HepG2 (cell line): Measurements from ENCODE around the gene SLC11A1. TPM values are rescaled to one million over a fixed set of nuclear protein-coding genes. Genes with fewer than 3 reads are reported as not detected.

Experiments
- ATAC-seq: fragments of 200-7000 bp; cut with Tn5 transposase; 3 replicates; pipeline ENCODE4 v1.9.1; 2020; ENCODE audit warnings: mild to moderate bottlenecking, moderate library complexity
- BruUV-seq: library from RNA; stranded (reverse); fragments of 400-500 nt; replicated peaks from 2 replicates; lab custom pipeline; 2021; lab: Mats Ljungman, UMichigan
- CTCF ChIA-PET: fragments of 300-600 bp; formaldehyde crosslinking; extraction: SDS; loops from one replicate; lab custom pipeline; 2021; ENCODE audit warnings: low total read pairs, inconsistent platforms, low intra/inter-chr PET ratio; lab: Yijun Ruan, JAX
- POLR2A ChIA-PET: fragments of 350-600 bp; sonication (Branson Sonifier 250); formaldehyde crosslinking; loops from one replicate; lab custom pipeline; 2020; ENCODE audit warnings: antibody characterized with exemption, inconsistent platforms; lab: Yijun Ruan, JAX
- DNase-seq: peaks from one replicate; pipeline ENCODE4 v3.0.0-alpha.2; 2015; ENCODE audit warnings: low spot score
- FAIRE-seq: peaks from 3 replicates; lab custom pipeline; 2011; peaks lifted over from hg19 to GRCh38; lab: Jason Lieb, UNC
- H2AFZ ChIP-seq: one replicate; pipeline ENCODE4 v1.6.1; 2011; ENCODE audit warnings: low read length, inconsistent platforms
- H3K27ac ChIP-seq: fragments of 300-600 bp; 3 replicates; pipeline ENCODE4 v1.8.0; 2011; ENCODE audit warnings: mixed run types, mild to moderate bottlenecking, mixed read lengths, low read length, inconsistent platforms; ENCODE audit not compliant: insufficient read depth; ENCODE audit errors: extremely low read length
- H3K27me3 ChIP-seq, 2 experiments: fragments of 200-600 bp in 1 of 2; 2 replicates in 1 of 2; 3 replicates in 1 of 2; pipeline versions ENCODE4 v1.6.0 to v1.8.0; 2011; ENCODE audit warnings: low read length in 2 of 2, mild to moderate bottlenecking in 2 of 2, moderate library complexity in 2 of 2, inconsistent platforms in 1 of 2; ENCODE audit not compliant: insufficient read depth in 2 of 2, control insufficient read depth in 1 of 2
- H3K36me3 ChIP-seq, 2 experiments: fragments of 200-600 bp in 1 of 2; replicated peaks in 1 of 2; 2 replicates in 1 of 2; 3 replicates in 1 of 2; pipeline versions ENCODE4 v1.5.1 to v1.8.0; 2011; ENCODE audit warnings: low read length in 2 of 2, inconsistent platforms in 1 of 2; ENCODE audit not compliant: insufficient read depth in 2 of 2, control insufficient read depth in 1 of 2
- H3K4me1 ChIP-seq: 2 replicates; pipeline ENCODE4 v1.5.1; 2012; ENCODE audit warnings: low read length, inconsistent platforms; ENCODE audit not compliant: insufficient read depth
- H3K4me2 ChIP-seq: 2 replicates; pipeline ENCODE4 v1.6.0; 2011; ENCODE audit warnings: low read depth, low read length, inconsistent platforms
- H3K4me3 ChIP-seq, 3 experiments: fragments of 200-600 bp in 1 of 3; sonication (generic), shearing (Covaris generic) in 1 of 3; replicated peaks in 1 of 3; 2 replicates each; pipeline ENCODE4 v1.5.1; 2011 to 2016; ENCODE audit warnings: low read length in 3 of 3, inconsistent platforms in 2 of 3, low read depth in 2 of 3, mild to moderate bottlenecking in 2 of 3, control low read depth in 1 of 3, mixed read lengths in 1 of 3; ENCODE audit not compliant: insufficient read depth in 1 of 3
- H3K79me2 ChIP-seq: one replicate; pipeline ENCODE4 v1.6.1; 2011; ENCODE audit warnings: low read length, inconsistent platforms; ENCODE audit not compliant: insufficient read depth
- H3K9ac ChIP-seq: 2 replicates; pipeline ENCODE4 v1.6.0; 2011; ENCODE audit warnings: mild to moderate bottlenecking, low read depth, low read length, inconsistent platforms; ENCODE audit not compliant: insufficient read depth
- H3K9me3 ChIP-seq: 2 replicates; pipeline ENCODE4 v1.5.1; 2012; ENCODE audit warnings: mild to moderate bottlenecking, low read length
- H4K20me1 ChIP-seq: 2 replicates; pipeline ENCODE4 v1.6.0; 2011; ENCODE audit warnings: inconsistent platforms, mild to moderate bottlenecking, low read length, moderate library complexity; ENCODE audit not compliant: insufficient read depth
- ELF4 ChIP-seq: sonication (generic); formaldehyde crosslinking; IDR thresholded peaks from 2 replicates; pipeline ENCODE4 v1.5.0; 2020; ENCODE audit warnings: missing genetic modification reagents, mild to moderate bottlenecking, moderate library complexity, borderline replicate concordance
- GZF1 ChIP-seq: sonication (generic); formaldehyde crosslinking; IDR thresholded peaks from 2 replicates; pipeline ENCODE4 v1.5.1; 2020; ENCODE audit warnings: mild to moderate bottlenecking, missing genetic modification reagents
- ZFP36 ChIP-seq: fragments of 150-350 bp; IDR thresholded peaks from 2 replicates; pipeline ENCODE4 v1.6.1; 2018; ENCODE audit warnings: borderline replicate concordance, low read length, low read depth; ENCODE audit not compliant: partially characterized antibody
- WGBS: methylation state at CpG from one replicate; pipeline ENCODE4 v1.1.6; 2017; ENCODE audit warnings: low lambda C conversion rate; 5-methylcytosine and 5-hydroxymethylcytosine counted together
- in situ Hi-C: cut with HindIII; loops from 2 replicates; pipeline ENCODE4 v1.10.0; 2017; ENCODE audit warnings: low pct_unique_long_range_greater_than_20kb; ENCODE audit not compliant: extremely low pct_ligation_motif_present
- intact Hi-C: fragments of 100-400 bp; cut with micrococcal nuclease; formaldehyde crosslinking; loops from one replicate; pipeline ENCODE4 v1.10.0; 2022; ENCODE audit not compliant: unreplicated experiment
- polyA plus RNA-seq, 8 experiments: library from polyadenylated mRNA; depleted of rRNA in 3 of 8; stranded (reverse) in 7 of 8; unstranded in 1 of 8; fragments of >200 nt; fragmentation: Illumina TruSeq in 4 of 8; extraction: Trizol in 4 of 8; gene quantifications; 2 replicates each; pipeline versions ENCODE4 v1.2.1 to v1.2.3, GENCODE V29; 2011 to 2016; ENCODE audit warnings: low read depth in 4 of 8, missing spikeins in 1 of 8, mixed read lengths in 1 of 8; ENCODE audit not compliant: insufficient read depth in 1 of 8
- total RNA-seq, 5 experiments: library from RNA; depleted of rRNA; stranded (reverse); fragments of >200 nt; fragmentation: Illumina TruSeq; extraction: Trizol; gene quantifications; 2 replicates each; pipeline ENCODE4 v1.2.3, GENCODE V29; 2016; ENCODE audit warnings: low read depth in 1 of 5
- TF ChIP-seq, protein P1 (sequence below): fragments of 450-650 bp; IDR thresholded peaks from 2 replicates; pipeline ENCODE4 v1.6.1; 2017; ENCODE audit warnings: mild to moderate bottlenecking

SLC11A1 gene
- total and polyA plus RNA-seq, 2 of the 13 experiments (the other 11 are each of a cell fraction or from before 2014, with no cell fraction given) = 0.33 to 2.3 TPM

- TF ChIP-seq, protein P1, sequence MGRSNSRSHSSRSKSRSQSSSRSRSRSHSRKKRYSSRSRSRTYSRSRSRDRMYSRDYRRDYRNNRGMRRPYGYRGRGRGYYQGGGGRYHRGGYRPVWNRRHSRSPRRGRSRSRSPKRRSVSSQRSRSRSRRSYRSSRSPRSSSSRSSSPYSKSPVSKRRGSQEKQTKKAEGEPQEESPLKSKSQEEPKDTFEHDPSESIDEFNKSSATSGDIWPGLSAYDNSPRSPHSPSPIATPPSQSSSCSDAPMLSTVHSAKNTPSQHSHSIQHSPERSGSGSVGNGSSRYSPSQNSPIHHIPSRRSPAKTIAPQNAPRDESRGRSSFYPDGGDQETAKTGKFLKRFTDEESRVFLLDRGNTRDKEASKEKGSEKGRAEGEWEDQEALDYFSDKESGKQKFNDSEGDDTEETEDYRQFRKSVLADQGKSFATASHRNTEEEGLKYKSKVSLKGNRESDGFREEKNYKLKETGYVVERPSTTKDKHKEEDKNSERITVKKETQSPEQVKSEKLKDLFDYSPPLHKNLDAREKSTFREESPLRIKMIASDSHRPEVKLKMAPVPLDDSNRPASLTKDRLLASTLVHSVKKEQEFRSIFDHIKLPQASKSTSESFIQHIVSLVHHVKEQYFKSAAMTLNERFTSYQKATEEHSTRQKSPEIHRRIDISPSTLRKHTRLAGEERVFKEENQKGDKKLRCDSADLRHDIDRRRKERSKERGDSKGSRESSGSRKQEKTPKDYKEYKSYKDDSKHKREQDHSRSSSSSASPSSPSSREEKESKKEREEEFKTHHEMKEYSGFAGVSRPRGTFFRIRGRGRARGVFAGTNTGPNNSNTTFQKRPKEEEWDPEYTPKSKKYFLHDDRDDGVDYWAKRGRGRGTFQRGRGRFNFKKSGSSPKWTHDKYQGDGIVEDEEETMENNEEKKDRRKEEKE = no peak
- no peak for TF ChIP-seq ZFP36
These were observed 13.4 kb upstream of the SLC11A1 start (continued) for GRCh38 chr2:218368621-218369153.

DNA sequence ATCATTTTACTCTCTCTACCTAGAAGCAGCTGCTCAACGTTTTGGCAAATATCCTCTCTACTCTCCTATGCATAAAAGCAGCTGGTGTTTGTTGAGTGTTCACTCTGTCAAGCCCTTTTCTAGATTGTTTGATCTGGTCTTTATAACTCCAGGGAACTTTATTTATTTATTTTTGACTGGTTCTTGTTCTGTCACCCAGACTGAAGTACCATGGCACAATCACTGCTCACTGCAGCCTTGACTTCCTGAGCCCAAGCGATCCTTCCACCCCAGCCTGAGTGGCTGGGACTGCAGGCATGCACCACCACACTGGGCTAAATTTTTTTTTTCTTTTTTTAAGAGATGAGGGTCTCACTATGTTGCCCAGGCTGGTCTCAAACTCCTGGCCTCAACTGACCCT is 12.7 kb upstream of the SLC11A1 start:
- DNase-seq = no peak
- under 1% methylated on average over 2 of the region's 2 CpGs for WGBS

More for the DNA sequence above, 12.7 kb upstream of the SLC11A1 start:
- Histone ChIP-seq H3K4me2 (no peak overlapping the region), H3K4me1 (peaks cover 42% of the 10 kb centered on the region), H3K27me3 (peaks cover 2% of the 10 kb centered on the region in 2 experiments; a peak in 2 of 5 replicates), H3K27ac (no peak overlapping the region), H2AFZ (no peak overlapping the region), H3K9ac (no peak overlapping the region), H3K4me3 (no peak overlapping the region), H3K79me2 (no peaks in the 10 kb centered on the region), H3K36me3 (no peaks in the 10 kb centered on the region), H4K20me1 (no peaks in the 10 kb centered on the region), H3K9me3 (no peaks in the 10 kb centered on the region)
- BruUV-seq = no TSS peak
- CTCF ChIA-PET = no interaction called here
- intact Hi-C loops = no loop called here
- FAIRE-seq (no peak), ATAC-seq (no peak)
- in situ Hi-C loops = no loop called here
- TF ChIP-seq GZF1 (no peak), ELF4 (no peak)
- POLR2A ChIA-PET = interaction anchor here (1.1 to 1.9 kb wide), 3 partner anchors 17 to 82 kb away, joined by 4 to 10 read pairs (median 4); no protein-coding TSS in a partner anchor
